ENCODE results near the gene CSGALNACT2. TPM values are rescaled to one million over a fixed set of nuclear protein-coding genes. Genes with fewer than 3 reads are reported as not detected.

Gene CSGALNACT2
- total and polyA plus RNA-seq, 7 donors = 10.2 to 33.1 (median 18.9) TPM

- no peak for TF ChIP-seq CTCF (IDR thresholded peaks at IDR 0.05)
- Histone ChIP-seq H3K4me1 (no peaks in the 10 kb centered on the region), H3K9me3 (no peaks in the 10 kb centered on the region), H3K36me3 (ENCODE audit: insufficient read depth in 1 of 2, low read depth in 1 of 2) (no peaks in the 10 kb centered on the region), H3K4me3 (peak overlapping the region; percentile 53), H3K27ac (no peak overlapping the region), H3K27me3 (ENCODE audit: insufficient read depth in 3 of 3, low read length in 2 of 3) (peaks cover 0 to 36% (median 4%) of the 10 kb centered on the region in 3 donors)
- 1 to 2% (median 1%) methylated on average over 40 to 99 of the region's 99 CpGs for WGBS, 3 donors
- intact Hi-C loops (cut with DNase I) = no loop called here
- DNase-seq (peak; percentile 22 to 52), ATAC-seq (peak; percentile 24 to 50 (median 34))
Observed at GRCh38 chr10:43229208-43230061, 91.2 kb downstream of the CSGALNACT2 start.

- H3K27ac ChIP-seq = no peak overlapping the region
- intact Hi-C loops (cut with DNase I) = no loop called here
- H3K4me1 ChIP-seq = no peaks in the 10 kb centered on the region
- H3K9me3 ChIP-seq = no peaks in the 10 kb centered on the region
- ATAC-seq (no peak), DNase-seq (peak; percentile 5 to 30)
- H3K27me3 ChIP-seq (ENCODE audit: insufficient read depth in 3 of 3, low read length in 2 of 3) = peaks cover 0 to 36% (median 4%) of the 10 kb centered on the region in 3 donors
- no peaks in the 10 kb centered on the region for H3K36me3 ChIP-seq (ENCODE audit: insufficient read depth in 1 of 2, low read depth in 1 of 2)
- peak overlapping the region; percentile 53 for H3K4me3 ChIP-seq
- 18 to 23% (median 19%) methylated on average over 33 to 35 of the region's 35 CpGs for WGBS, 3 donors
- TF ChIP-seq CTCF (IDR thresholded peaks at IDR 0.05) = no peak
Observed at GRCh38 chr10:43230101-43230908, 92.1 kb downstream of the CSGALNACT2 start.

GRCh38 chr10:43230909-43231522 lies 92.8 kb downstream of the CSGALNACT2 start:
- H3K27ac ChIP-seq = no peak overlapping the region
- WGBS, 3 donors = 89 to 95% (median 94%) methylated on average over 8 of the region's 8 CpGs
- intact Hi-C loops (cut with DNase I) = no loop called here
- TF ChIP-seq CTCF (IDR thresholded peaks at IDR 0.05) = no peak
- H3K4me3 ChIP-seq = no peak overlapping the region
- peaks cover 0 to 36% (median 4%) of the 10 kb centered on the region in 3 donors for H3K27me3 ChIP-seq (ENCODE audit: insufficient read depth in 3 of 3, low read length in 2 of 3)
- no peaks in the 10 kb centered on the region for H3K4me1 ChIP-seq
- no peaks in the 10 kb centered on the region for H3K36me3 ChIP-seq (ENCODE audit: insufficient read depth in 1 of 2, low read depth in 1 of 2)
- DNase-seq (no peak), ATAC-seq (no peak)
- H3K9me3 ChIP-seq = no peaks in the 10 kb centered on the region

GRCh38 chr10:43231523-43232078 lies 93.4 kb downstream of the CSGALNACT2 start:
- H3K27me3 ChIP-seq (ENCODE audit: insufficient read depth in 3 of 3, low read length in 2 of 3) = peaks cover 0 to 36% (median 4%) of the 10 kb centered on the region in 3 donors
- no peaks in the 10 kb centered on the region for H3K36me3 ChIP-seq (ENCODE audit: insufficient read depth in 1 of 2, low read depth in 1 of 2)
- intact Hi-C loops (cut with DNase I) = no loop called here
- no peak overlapping the region for H3K4me3 ChIP-seq
- H3K27ac ChIP-seq = no peak overlapping the region
- no peaks in the 10 kb centered on the region for H3K4me1 ChIP-seq
- H3K9me3 ChIP-seq = no peaks in the 10 kb centered on the region
- 77 to 79% (median 77%) methylated on average over 6 of the region's 6 CpGs for WGBS, 3 donors
- no peak for TF ChIP-seq CTCF (IDR thresholded peaks at IDR 0.05)
- ATAC-seq (no peak), DNase-seq (peak in 1 of 2 donors; percentile 37)

Measured in psoas muscle (tissue), 8 donors.